KOPT-K1 (cell line): Measurements from ENCODE around the gene GALNT4.

Source experiments
- H3K27ac ChIP-seq: fragments of 200-600 bp; sonication (generic); 2 replicates; pipeline ENCODE4 v1.5.1; 2016; ENCODE audit warnings: antibody characterized with exemption, mild to moderate bottlenecking, low read depth, low read length; ENCODE audit not compliant: poor library complexity, severe bottlenecking
- H3K36me3 ChIP-seq: fragments of 200-600 bp; sonication (generic); 2 replicates; pipeline ENCODE4 v1.5.1; 2017; ENCODE audit warnings: antibody characterized with exemption, mild to moderate bottlenecking, low read length, moderate library complexity; ENCODE audit not compliant: insufficient read depth
- H3K9me3 ChIP-seq: fragments of 200-600 bp; sonication (generic); 2 replicates; pipeline ENCODE4 v1.5.1; 2017; ENCODE audit warnings: antibody characterized with exemption, low read length, mild to moderate bottlenecking; ENCODE audit not compliant: insufficient read depth, poor library complexity, severe bottlenecking

Gene GALNT4

GRCh38 chr12:89517720-89518119 is 6.9 kb downstream of the GALNT4 start:
- H3K27ac ChIP-seq = no peak overlapping the region
- peaks cover 15% of the 10 kb centered on the region for H3K36me3 ChIP-seq
- no peaks in the 10 kb centered on the region for H3K9me3 ChIP-seq

GRCh38 chr12:89516633-89517032 is 8.0 kb downstream of the GALNT4 start:
- Histone ChIP-seq H3K36me3 (peaks cover 5% of the 10 kb centered on the region; the same call in 1 of the 2 replicates), H3K9me3 (no peaks in the 10 kb centered on the region), H3K27ac (no peak overlapping the region)

- Histone ChIP-seq H3K36me3 (no peaks in the 10 kb centered on the region), H3K27ac (no peak overlapping the region), H3K9me3 (no peaks in the 10 kb centered on the region)
Measured at GRCh38 chr12:89514751-89515150, 9.8 kb downstream of the GALNT4 start.

- H3K9me3 ChIP-seq = no peaks in the 10 kb centered on the region
- H3K27ac ChIP-seq = no peak overlapping the region
- no peaks in the 10 kb centered on the region for H3K36me3 ChIP-seq
Measured at GRCh38 chr12:89513544-89513943, 11.1 kb downstream of the GALNT4 start.

GRCh38 chr12:89507015-89507824 is 17.4 kb downstream of the GALNT4 start:
- Histone ChIP-seq H3K27ac (no peak overlapping the region), H3K9me3 (no peaks in the 10 kb centered on the region), H3K36me3 (no peaks in the 10 kb centered on the region)

GRCh38 chr12:89506050-89506449 is 18.5 kb downstream of the GALNT4 start:
- no peak overlapping the region for H3K27ac ChIP-seq
- no peaks in the 10 kb centered on the region for H3K36me3 ChIP-seq
- H3K9me3 ChIP-seq = no peaks in the 10 kb centered on the region

- peaks cover 1% of the 10 kb centered on the region; the same call in 1 of the 2 replicates for H3K36me3 ChIP-seq
- no peak overlapping the region for H3K27ac ChIP-seq
- no peaks in the 10 kb centered on the region for H3K9me3 ChIP-seq
Measured at GRCh38 chr12:89504560-89505346, 19.8 kb downstream of the GALNT4 start.

- Histone ChIP-seq H3K36me3 (peaks cover 9% of the 10 kb centered on the region), H3K9me3 (no peaks in the 10 kb centered on the region), H3K27ac (no peak overlapping the region)
Measured at GRCh38 chr12:89501793-89502192, 22.8 kb downstream of the GALNT4 start.

- no peak overlapping the region for H3K27ac ChIP-seq
- H3K36me3 ChIP-seq = peaks cover 9% of the 10 kb centered on the region
- H3K9me3 ChIP-seq = no peaks in the 10 kb centered on the region
Measured at GRCh38 chr12:89499857-89500256, 24.7 kb downstream of the GALNT4 start.

- Histone ChIP-seq H3K27ac (no peak overlapping the region), H3K9me3 (no peaks in the 10 kb centered on the region), H3K36me3 (peaks cover 14% of the 10 kb centered on the region)
Measured at GRCh38 chr12:89497467-89497866, 27.1 kb downstream of the GALNT4 start.

- Histone ChIP-seq H3K9me3 (no peaks in the 10 kb centered on the region), H3K36me3 (peaks cover 14% of the 10 kb centered on the region), H3K27ac (no peak overlapping the region)
Measured at GRCh38 chr12:89497005-89497404, 27.6 kb downstream of the GALNT4 start.

- peaks cover 26% of the 10 kb centered on the region for H3K36me3 ChIP-seq
- no peaks in the 10 kb centered on the region for H3K9me3 ChIP-seq
- no peak overlapping the region for H3K27ac ChIP-seq
Measured at GRCh38 chr12:89494411-89495231, 30.0 kb downstream of the GALNT4 start.

- H3K36me3 ChIP-seq = peaks cover 34% of the 10 kb centered on the region
- H3K27ac ChIP-seq = no peak overlapping the region
- H3K9me3 ChIP-seq = no peaks in the 10 kb centered on the region
Measured at GRCh38 chr12:89493670-89494302, 30.8 kb downstream of the GALNT4 start.

- H3K36me3 ChIP-seq = peaks cover 35% of the 10 kb centered on the region
- no peak overlapping the region for H3K27ac ChIP-seq
- no peaks in the 10 kb centered on the region for H3K9me3 ChIP-seq
Measured at GRCh38 chr12:89492883-89493282, 31.7 kb downstream of the GALNT4 start.
